ENCODE results near the gene RBFOX2. TPM values are rescaled to one million over a fixed set of nuclear protein-coding genes. Genes with fewer than 3 reads are reported as not detected.

The RBFOX2 gene
- total RNA-seq, 2 experiments from 2014 or later: 1.9 to 2.4 TPM

- no peak overlapping the region for H3K4me3 Mint-ChIP-seq
- Histone ChIP-seq H3K36me3 (ENCODE audit: insufficient read depth, low read length) (no peaks in the 10 kb centered on the region), H3K4me1 (ENCODE audit: insufficient read depth, low read length) (no peaks in the 10 kb centered on the region), H3K27ac (ENCODE audit: low read depth in 1 of 2, low read length in 2 of 2) (no peak overlapping the region), H3K9me3 (ENCODE audit: control insufficient read depth in 1 of 2, insufficient read depth in 1 of 2, low read length in 2 of 2) (no peaks in the 10 kb centered on the region), H3K4me3 (ENCODE audit: low read length) (no peak overlapping the region), H3K27me3 (ENCODE audit: control insufficient read depth in 1 of 2, insufficient read depth in 2 of 2, low read length in 2 of 2) (no peaks in the 10 kb centered on the region)
- H3K27me3 Mint-ChIP-seq: peaks cover 8% of the 10 kb centered on the region
- H3K9me3 Mint-ChIP-seq: no peaks in the 10 kb centered on the region
- ChIA-PET POLR2A (interaction anchor here (1.0 kb wide), 1 partner anchor 13 kb away, joined by 4 read pairs; the partner anchor contains the start of gene RBFOX2), CTCF (interaction anchor here (0.5 kb wide), 1 partner anchor 1646 kb away, joined by 3 read pairs; no protein-coding TSS in a partner anchor)
- H3K4me1 Mint-ChIP-seq (ENCODE audit: low read depth): no peaks in the 10 kb centered on the region
- DNase-seq (no peak), ATAC-seq (ENCODE audit: poor library complexity) (no peak)
- TF ChIP-seq, protein P1, sequence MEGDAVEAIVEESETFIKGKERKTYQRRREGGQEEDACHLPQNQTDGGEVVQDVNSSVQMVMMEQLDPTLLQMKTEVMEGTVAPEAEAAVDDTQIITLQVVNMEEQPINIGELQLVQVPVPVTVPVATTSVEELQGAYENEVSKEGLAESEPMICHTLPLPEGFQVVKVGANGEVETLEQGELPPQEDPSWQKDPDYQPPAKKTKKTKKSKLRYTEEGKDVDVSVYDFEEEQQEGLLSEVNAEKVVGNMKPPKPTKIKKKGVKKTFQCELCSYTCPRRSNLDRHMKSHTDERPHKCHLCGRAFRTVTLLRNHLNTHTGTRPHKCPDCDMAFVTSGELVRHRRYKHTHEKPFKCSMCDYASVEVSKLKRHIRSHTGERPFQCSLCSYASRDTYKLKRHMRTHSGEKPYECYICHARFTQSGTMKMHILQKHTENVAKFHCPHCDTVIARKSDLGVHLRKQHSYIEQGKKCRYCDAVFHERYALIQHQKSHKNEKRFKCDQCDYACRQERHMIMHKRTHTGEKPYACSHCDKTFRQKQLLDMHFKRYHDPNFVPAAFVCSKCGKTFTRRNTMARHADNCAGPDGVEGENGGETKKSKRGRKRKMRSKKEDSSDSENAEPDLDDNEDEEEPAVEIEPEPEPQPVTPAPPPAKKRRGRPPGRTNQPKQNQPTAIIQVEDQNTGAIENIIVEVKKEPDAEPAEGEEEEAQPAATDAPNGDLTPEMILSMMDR (IDR thresholded peaks at IDR 0.05): no peak
- intact Hi-C loops (cut with DNase I, micrococcal nuclease): no loop called here
- H3K36me3 Mint-ChIP-seq (ENCODE audit: low read depth): no peaks in the 10 kb centered on the region
- no peak overlapping the region for H3K27ac Mint-ChIP-seq
These were observed 13.3 kb downstream of the RBFOX2 start for GRCh38 chr22:36015155-36015810.

GRCh38 chr22:36014546-36015074, 14.0 kb downstream of the RBFOX2 start:
- ChIA-PET POLR2A (interaction anchor here (1.0 kb wide), 1 partner anchor 14 kb away, joined by 4 read pairs; the partner anchor contains the start of gene RBFOX2), CTCF (no interaction called here)
- no peak overlapping the region for H3K4me3 ChIP-seq (ENCODE audit: low read length)
- Mint-ChIP-seq H3K4me3 (no peak overlapping the region), H3K4me1 (ENCODE audit: low read depth) (no peaks in the 10 kb centered on the region), H3K9me3 (no peaks in the 10 kb centered on the region), H3K27ac (no peak overlapping the region), H3K36me3 (ENCODE audit: low read depth) (no peaks in the 10 kb centered on the region), H3K27me3 (peaks cover 8% of the 10 kb centered on the region)
- no peak for ATAC-seq (ENCODE audit: poor library complexity)
- H3K36me3 ChIP-seq (ENCODE audit: insufficient read depth, low read length): no peaks in the 10 kb centered on the region
- no peaks in the 10 kb centered on the region for H3K9me3 ChIP-seq (ENCODE audit: control insufficient read depth in 1 of 2, insufficient read depth in 1 of 2, low read length in 2 of 2)
- no peaks in the 10 kb centered on the region for H3K27me3 ChIP-seq (ENCODE audit: control insufficient read depth in 1 of 2, insufficient read depth in 2 of 2, low read length in 2 of 2)
- H3K27ac ChIP-seq (ENCODE audit: low read depth in 1 of 2, low read length in 2 of 2): no peak overlapping the region
- no peaks in the 10 kb centered on the region for H3K4me1 ChIP-seq (ENCODE audit: insufficient read depth, low read length)
- TF ChIP-seq, protein P1 (IDR thresholded peaks at IDR 0.05): no peak
- no peak for DNase-seq
- intact Hi-C loops (cut with DNase I, micrococcal nuclease): no loop called here

GRCh38 chr22:36012332-36012731, 16.3 kb downstream of the RBFOX2 start:
- Histone ChIP-seq H3K4me3 (ENCODE audit: low read length) (no peak overlapping the region), H3K36me3 (ENCODE audit: insufficient read depth, low read length) (no peaks in the 10 kb centered on the region), H3K9me3 (ENCODE audit: control insufficient read depth in 1 of 2, insufficient read depth in 1 of 2, low read length in 2 of 2) (no peaks in the 10 kb centered on the region), H3K27ac (ENCODE audit: low read depth in 1 of 2, low read length in 2 of 2) (no peak overlapping the region), H3K4me1 (ENCODE audit: insufficient read depth, low read length) (no peaks in the 10 kb centered on the region), H3K27me3 (ENCODE audit: control insufficient read depth in 1 of 2, insufficient read depth in 2 of 2, low read length in 2 of 2) (no peaks in the 10 kb centered on the region)
- POLR2A ChIA-PET: no interaction called here
- TF ChIP-seq, protein P1 (IDR thresholded peaks at IDR 0.05): no peak
- H3K4me3 Mint-ChIP-seq: no peak overlapping the region
- no peak for ATAC-seq (ENCODE audit: poor library complexity)
- H3K27me3 Mint-ChIP-seq: peaks cover 8% of the 10 kb centered on the region
- no peak for DNase-seq
- H3K4me1 Mint-ChIP-seq (ENCODE audit: low read depth): no peaks in the 10 kb centered on the region
- no peaks in the 10 kb centered on the region for H3K36me3 Mint-ChIP-seq (ENCODE audit: low read depth)
- no peaks in the 10 kb centered on the region for H3K9me3 Mint-ChIP-seq
- H3K27ac Mint-ChIP-seq: no peak overlapping the region
- intact Hi-C loops (cut with DNase I, micrococcal nuclease): no loop called here
- CTCF ChIA-PET: interaction anchor here (1.8 kb wide), 1 partner anchor 54 kb away, joined by 4 read pairs; no protein-coding TSS in a partner anchor
